Upper lobe of left lung (tissue), 6 donors: Measurements from ENCODE around the gene ALOX12B. TPM values are rescaled to one million over a fixed set of nuclear protein-coding genes. Genes with fewer than 3 reads are reported as not detected.

Experiments used
- ATAC-seq, 2 donors: fragments of 200-7000 bp; cut with Tn5 transposase; one replicate each; pipeline ENCODE4 v1.9.1; 2022; ENCODE audit warnings: mild to moderate bottlenecking in 2 of 2, moderate library complexity in 2 of 2; ENCODE audit not compliant: low FRiP score in 2 of 2
- DNase-seq, 2 donors: peaks; one replicate each; pipeline ENCODE4 v3.0.0-alpha.2; 2019 to 2020
- H3K27ac ChIP-seq, 4 donors: fragments of 200-600 bp; sonication (generic); one replicate each; pipeline ENCODE4 v1.5.1; 2016 to 2019
- H3K27me3 ChIP-seq, 4 donors: fragments of 200-600 bp; sonication (generic); one replicate each; pipeline ENCODE4 v1.5.1; 2017 to 2019
- H3K36me3 ChIP-seq, 4 donors: fragments of 200-600 bp; sonication (generic); one replicate each; pipeline ENCODE4 v1.5.1; 2016 to 2019
- H3K4me1 ChIP-seq, 4 donors: fragments of 200-600 bp; sonication (generic); one replicate each; pipeline ENCODE4 v1.5.1; 2018 to 2019
- H3K4me3 ChIP-seq, 4 donors: fragments of 200-600 bp; sonication (generic); one replicate each; pipeline ENCODE4 v1.5.1; 2017 to 2019; ENCODE audit warnings: mild to moderate bottlenecking in 2 of 4, moderate library complexity in 1 of 4
- H3K9me3 ChIP-seq, 4 donors: fragments of 200-600 bp; sonication (generic); one replicate each; pipeline ENCODE4 v1.5.1; 2018 to 2019
- EP300 ChIP-seq, 4 donors: sonication (generic); formaldehyde crosslinking; IDR thresholded peaks; one replicate each; pipeline ENCODE4 v1.5.1; 2017; ENCODE audit warnings: antibody characterized with exemption in 4 of 4, control low read depth in 2 of 4
- POLR2A ChIP-seq, 4 donors: fragments of 450-650 bp; IDR thresholded peaks; one replicate each; pipeline ENCODE4 v1.5.1; 2016 to 2017; ENCODE audit warnings: antibody characterized with exemption in 4 of 4, mild to moderate bottlenecking in 2 of 4
- POLR2AphosphoS5 ChIP-seq, 2 donors: sonication (generic); formaldehyde crosslinking; IDR thresholded peaks; one replicate each; pipeline ENCODE4 v1.5.1; 2017; ENCODE audit warnings: antibody characterized with exemption in 2 of 2
- WGBS, 2 donors: methylation state at CpG; one replicate each; pipeline ENCODE4 v1.1.5; 2017 to 2018; 5-methylcytosine and 5-hydroxymethylcytosine counted together
- total RNA-seq, 6 donors: library from RNA; depleted of rRNA in 4 of 6; stranded (reverse); fragments of >200 nt in 4 of 6; gene quantifications; one replicate each; pipeline versions ENCODE4 v1.1.0 to v1.2.1, GENCODE V29; 2016 to 2021
- TF ChIP-seq, protein P1 (sequence below), 6 experiments: fragments of 450-650 bp in 4 of 6; fragments of 200-600 bp in 2 of 6; sonication (generic) in 2 of 6; IDR thresholded peaks; one replicate each; pipeline ENCODE4 v1.5.1; 2016 to 2019; ENCODE audit warnings: antibody characterized with exemption in 6 of 6
- donor health status: DM: no; HTN: no; CAD: no; lungs with moderate emphysema.
- donor health status: DM: no; HTN: yes; CAD: no; lungs with severe emphysema.

The ALOX12B gene
- total RNA-seq, 6 donors from 2014 or later = not detected

GRCh38 chr17:8121407-8121680, 33.8 kb upstream of the ALOX12B start:
- TF ChIP-seq EP300 (IDR thresholded peaks at IDR 0.05) = no peak
- no peak for TF ChIP-seq POLR2A (IDR thresholded peaks at IDR 0.05)
- TF ChIP-seq, protein P1, sequence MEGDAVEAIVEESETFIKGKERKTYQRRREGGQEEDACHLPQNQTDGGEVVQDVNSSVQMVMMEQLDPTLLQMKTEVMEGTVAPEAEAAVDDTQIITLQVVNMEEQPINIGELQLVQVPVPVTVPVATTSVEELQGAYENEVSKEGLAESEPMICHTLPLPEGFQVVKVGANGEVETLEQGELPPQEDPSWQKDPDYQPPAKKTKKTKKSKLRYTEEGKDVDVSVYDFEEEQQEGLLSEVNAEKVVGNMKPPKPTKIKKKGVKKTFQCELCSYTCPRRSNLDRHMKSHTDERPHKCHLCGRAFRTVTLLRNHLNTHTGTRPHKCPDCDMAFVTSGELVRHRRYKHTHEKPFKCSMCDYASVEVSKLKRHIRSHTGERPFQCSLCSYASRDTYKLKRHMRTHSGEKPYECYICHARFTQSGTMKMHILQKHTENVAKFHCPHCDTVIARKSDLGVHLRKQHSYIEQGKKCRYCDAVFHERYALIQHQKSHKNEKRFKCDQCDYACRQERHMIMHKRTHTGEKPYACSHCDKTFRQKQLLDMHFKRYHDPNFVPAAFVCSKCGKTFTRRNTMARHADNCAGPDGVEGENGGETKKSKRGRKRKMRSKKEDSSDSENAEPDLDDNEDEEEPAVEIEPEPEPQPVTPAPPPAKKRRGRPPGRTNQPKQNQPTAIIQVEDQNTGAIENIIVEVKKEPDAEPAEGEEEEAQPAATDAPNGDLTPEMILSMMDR (IDR thresholded peaks at IDR 0.05) = no peak
- no peak for TF ChIP-seq POLR2AphosphoS5 (IDR thresholded peaks at IDR 0.05)
- peaks cover 72 to 86% (median 77%) of the 10 kb centered on the region in 4 donors for H3K4me1 ChIP-seq
- H3K27me3 ChIP-seq = peaks cover 0 to 54% (median 26%) of the 10 kb centered on the region in 4 donors
- H3K27ac ChIP-seq = peak overlapping the region in 1 of 4 donors; percentile 46
- DNase-seq (no peak), ATAC-seq (no peak)
- H3K4me3 ChIP-seq = peak overlapping the region; percentile 32 to 66 (median 50)
- H3K9me3 ChIP-seq = no peaks in the 10 kb centered on the region
- no peaks in the 10 kb centered on the region for H3K36me3 ChIP-seq
- 0 to 4% methylated on average over 8 to 24 of the region's 25 CpGs for WGBS, 2 donors

- whole genome bisulfite sequencing, 2 donors = 1 to 2% methylated on average over 36 to 40 of the region's 40 CpGs
- peak overlapping the region in 3 of 4 donors; percentile 13 to 80 (median 32) for H3K27ac ChIP-seq
These were observed 33.2 kb upstream of the ALOX12B start for GRCh38 chr17:8120520-8121406.

DNA sequence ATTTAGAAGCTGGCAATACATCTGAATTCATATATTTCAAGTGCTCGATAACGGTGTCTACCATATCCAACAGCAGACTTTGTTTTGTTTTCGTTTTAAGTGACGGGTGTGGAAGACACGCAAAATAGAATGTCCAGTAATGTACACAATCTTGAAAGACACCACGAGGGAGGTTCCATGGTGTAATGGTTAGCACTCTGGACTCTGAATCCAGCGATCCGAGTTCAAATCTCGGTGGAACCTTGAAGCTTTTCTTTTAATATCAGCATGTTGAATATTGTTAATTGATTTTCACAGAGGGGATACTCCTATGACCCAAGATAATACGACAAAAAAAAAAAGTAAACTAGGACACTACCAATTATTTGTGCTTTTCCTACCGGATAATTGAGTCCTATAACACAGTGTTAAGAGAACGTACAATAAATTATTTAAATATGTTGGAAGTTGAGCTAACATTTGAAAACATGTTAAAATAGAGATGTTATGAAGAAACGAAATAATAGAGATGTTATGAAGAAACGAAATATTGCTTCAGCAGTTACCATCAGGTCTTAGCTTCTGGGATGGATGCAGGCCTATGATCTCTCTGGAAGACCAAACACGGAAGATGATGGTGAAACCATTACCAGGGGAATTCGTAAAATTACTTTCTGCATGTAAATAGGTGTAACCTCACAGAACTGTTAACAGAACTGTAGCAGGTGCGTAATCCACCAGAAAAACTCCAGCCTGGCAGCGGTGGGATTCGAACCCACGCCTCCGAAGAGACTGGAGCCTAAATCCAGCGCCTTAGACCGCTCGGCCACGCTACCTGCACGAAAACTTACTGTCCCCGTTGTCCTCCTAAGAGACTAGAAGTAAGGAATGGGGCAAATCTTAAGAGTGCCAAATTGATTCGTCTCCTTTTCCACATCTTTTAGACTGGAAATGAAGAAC, 32.3 kb upstream of the ALOX12B start:
- WGBS, 2 donors = 1% methylated on average over 28 of the region's 28 CpGs
- Histone ChIP-seq H3K9me3 (no peaks in the 10 kb centered on the region), H3K27ac (peak overlapping the region; percentile 39 to 80 (median 56)), H3K27me3 (peaks cover 0 to 48% (median 28%) of the 10 kb centered on the region in 4 donors), H3K4me3 (peak overlapping the region in 3 of 4 donors; percentile 43 to 66 (median 64)), H3K36me3 (no peaks in the 10 kb centered on the region), H3K4me1 (peaks cover 58 to 71% (median 63%) of the 10 kb centered on the region in 4 donors)
- peak; percentile 72 to 78 for ATAC-seq
- peak in 1 of 2 donors; percentile 70 for DNase-seq
- no peak for TF ChIP-seq POLR2A (IDR thresholded peaks at IDR 0.05)
- TF ChIP-seq POLR2AphosphoS5 (IDR thresholded peaks at IDR 0.05) = peak in 1 of 2 donors; percentile 35

More at GRCh38 chr17:8120520-8121406, 33.2 kb upstream of the ALOX12B start:
- Histone ChIP-seq H3K4me3 (peak overlapping the region; percentile 32 to 66 (median 50)), H3K27me3 (peaks cover 0 to 54% (median 29%) of the 10 kb centered on the region in 4 donors), H3K4me1 (peaks cover 66 to 80% (median 72%) of the 10 kb centered on the region in 4 donors), H3K9me3 (no peaks in the 10 kb centered on the region), H3K36me3 (no peaks in the 10 kb centered on the region)
- DNase-seq = peak; percentile 66 to 88
- ATAC-seq = no peak
- TF ChIP-seq, protein P1 (IDR thresholded peaks at IDR 0.05) = peak in 3 of 6 experiments; percentile 26 to 39 (median 35)
- TF ChIP-seq POLR2A (IDR thresholded peaks at IDR 0.05) = no peak

DNA sequence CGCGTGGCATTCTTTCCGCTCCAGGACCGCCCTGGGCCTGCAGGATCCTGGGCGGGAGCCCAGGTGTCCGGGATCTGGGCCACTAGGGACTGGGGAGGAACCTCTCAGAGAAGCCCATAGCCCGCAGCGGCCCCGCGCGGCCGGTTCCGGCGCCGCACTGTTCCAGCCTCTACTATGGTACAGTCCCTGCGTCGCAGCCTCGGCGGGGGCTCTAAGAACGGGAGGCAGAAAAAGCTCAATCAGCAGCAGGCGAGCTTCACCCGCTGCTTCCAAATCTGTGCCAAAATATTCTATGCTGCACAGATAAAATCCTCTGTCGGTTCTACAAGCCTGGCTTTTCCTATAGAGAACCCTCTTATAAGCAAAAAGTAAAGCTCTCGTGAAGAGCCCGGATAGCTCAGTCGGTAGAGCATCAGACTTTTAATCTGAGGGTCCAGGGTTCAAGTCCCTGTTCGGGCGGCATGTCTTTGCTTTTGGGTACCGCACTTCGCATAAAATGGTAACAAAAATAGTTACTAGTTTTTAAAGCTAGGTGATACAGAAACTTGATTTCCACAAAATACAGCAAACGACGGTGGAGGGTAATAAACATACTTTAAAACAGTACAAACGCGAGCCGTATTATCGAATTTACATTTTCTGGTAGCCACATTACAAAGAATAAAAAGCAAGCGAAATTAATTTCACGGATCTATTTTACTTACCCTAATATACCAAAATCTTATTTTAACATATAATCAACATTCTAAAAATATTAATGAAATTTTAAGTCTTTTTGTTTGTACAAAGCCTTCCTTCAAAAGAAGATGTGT, 31.5 kb upstream of the ALOX12B start:
- peak; percentile 88 to 91 for ATAC-seq
- Histone ChIP-seq H3K4me3 (peak overlapping the region; percentile 36 to 66 (median 52)), H3K27me3 (peaks cover 0 to 39% (median 24%) of the 10 kb centered on the region in 4 donors), H3K27ac (peak overlapping the region; percentile 39 to 80 (median 56)), H3K4me1 (peaks cover 49 to 62% (median 54%) of the 10 kb centered on the region in 4 donors), H3K9me3 (no peaks in the 10 kb centered on the region), H3K36me3 (no peaks in the 10 kb centered on the region)
- TF ChIP-seq POLR2A (IDR thresholded peaks at IDR 0.05) (peak in 1 of 4 donors; percentile 27), POLR2AphosphoS5 (IDR thresholded peaks at IDR 0.05) (no peak), EP300 (IDR thresholded peaks at IDR 0.05) (no peak)
- TF ChIP-seq, protein P1 (IDR thresholded peaks at IDR 0.05) = peak; percentile 83 to 89 (median 85)
- 0 to 1% methylated on average over 21 to 34 of the region's 38 CpGs for WGBS, 2 donors
- peak; percentile 90 to 98 for DNase-seq
